Endothelial cell of umbilical vein (primary cell): ENCODE data around the gene SKAP1. TPM values are rescaled to one million over a fixed set of nuclear protein-coding genes. Genes with fewer than 3 reads are reported as not detected.

Experiments
- BruUV-seq: library from RNA; stranded (reverse); fragments of 400-500 nt; replicated peaks from 2 replicates; lab custom pipeline; 2021; lab: Mats Ljungman, UMichigan
- CTCF ChIA-PET: fragments of 300-600, 350-600 bp; sonication (Branson Sonifier 250); formaldehyde crosslinking; loops from one replicate; lab custom pipeline; 2021; ENCODE audit warnings: antibody characterized with exemption, inconsistent platforms; lab: Charles Lee
- POLR2A ChIA-PET: fragments of 300-600, 350-600 bp; sonication (Branson Sonifier 250); formaldehyde crosslinking; loops from one replicate; lab custom pipeline; 2021; ENCODE audit warnings: antibody characterized with exemption, inconsistent platforms; lab: Charles Lee
- DNase-seq: peaks from one replicate; pipeline ENCODE4 v3.0.0-alpha.2; 2011; ENCODE audit warnings: low read depth, low spot score
- FAIRE-seq: peaks from 2 replicates; lab custom pipeline; 2011; peaks lifted over from hg19 to GRCh38; lab: Jason Lieb, UNC
- H2AFZ ChIP-seq: 2 replicates; pipeline ENCODE4 v1.6.0; 2012; ENCODE audit warnings: low read depth, low read length, control low read depth, inconsistent platforms
- H3K27ac ChIP-seq: 2 replicates; pipeline ENCODE4 v1.5.1; 2011; ENCODE audit warnings: low read depth, mild to moderate bottlenecking, control low read depth, low read length, moderate library complexity; ENCODE audit not compliant: insufficient read depth
- H3K27me3 ChIP-seq, 2 experiments: 2 replicates each; pipeline versions ENCODE4 v1.6.0 to v1.6.1; 2011; ENCODE audit warnings: low read length in 2 of 2, mixed read lengths in 1 of 2; ENCODE audit not compliant: control insufficient read depth in 2 of 2, insufficient read depth in 2 of 2
- H3K36me3 ChIP-seq, 2 experiments: 2 replicates in 1 of 2; 3 replicates in 1 of 2; pipeline ENCODE4 v1.5.1; 2011; ENCODE audit warnings: low read length in 2 of 2, mild to moderate bottlenecking in 1 of 2, moderate library complexity in 1 of 2; ENCODE audit not compliant: control insufficient read depth in 2 of 2, insufficient read depth in 2 of 2; ENCODE audit errors: extremely low read depth in 1 of 2
- H3K4me1 ChIP-seq: 3 replicates; pipeline ENCODE4 v1.5.1; 2011; ENCODE audit warnings: mild to moderate bottlenecking, low read length; ENCODE audit not compliant: control insufficient read depth, insufficient read depth; ENCODE audit errors: extremely low read depth
- H3K4me2 ChIP-seq: 2 replicates; pipeline ENCODE4 v1.6.1; 2011; ENCODE audit warnings: low read length, control low read depth, mixed read lengths; ENCODE audit not compliant: insufficient read depth
- H3K4me3 ChIP-seq, 3 experiments: fragments of 200-600 bp in 1 of 3; sonication (generic), shearing (Covaris generic) in 1 of 3; replicated peaks in 1 of 3; 2 replicates each; pipeline ENCODE4 v1.5.1; 2011 to 2016; ENCODE audit warnings: control low read depth in 3 of 3, low read length in 3 of 3, mild to moderate bottlenecking in 2 of 3, inconsistent platforms in 1 of 3, low read depth in 1 of 3, moderate library complexity in 1 of 3; ENCODE audit not compliant: insufficient read depth in 1 of 3
- H3K79me2 ChIP-seq: 2 replicates; pipeline ENCODE4 v1.6.0; 2012; ENCODE audit warnings: low read length, inconsistent platforms; ENCODE audit not compliant: control insufficient read depth, insufficient read depth
- H3K9ac ChIP-seq: replicated peaks from 2 replicates; pipeline ENCODE3; 2011; ENCODE audit warnings: low read length, control low read depth; ENCODE audit not compliant: insufficient read depth; ENCODE audit errors: extremely low read depth
- H3K9me1 ChIP-seq: replicated peaks from 3 replicates; pipeline ENCODE4 v1.6.0; 2011; ENCODE audit warnings: mild to moderate bottlenecking, low read length; ENCODE audit not compliant: control insufficient read depth, insufficient read depth; ENCODE audit errors: extremely low read depth
- H3K9me3 ChIP-seq: replicated peaks from 2 replicates; pipeline ENCODE4 v1.5.1; 2012; ENCODE audit warnings: low read length, inconsistent platforms; ENCODE audit not compliant: control insufficient read depth, insufficient read depth
- H4K20me1 ChIP-seq: replicated peaks from 2 replicates; pipeline ENCODE3; 2011; ENCODE audit warnings: mild to moderate bottlenecking, low read length; ENCODE audit not compliant: control insufficient read depth, insufficient read depth; ENCODE audit errors: extremely low read depth
- CTCF ChIP-seq, 2 donors: IDR thresholded peaks; 1 replicate in 1 of 2; 2 replicates in 1 of 2; pipeline ENCODE4 v1.5.1; 2011; ENCODE audit warnings: low read length in 2 of 2, mild to moderate bottlenecking in 2 of 2, moderate library complexity in 2 of 2, control low read depth in 1 of 2, inconsistent platforms in 1 of 2, low read depth in 1 of 2; ENCODE audit not compliant: insufficient read depth in 1 of 2; ENCODE audit errors: extremely low read depth in 1 of 2
- EZH2 ChIP-seq: IDR thresholded peaks from 2 replicates; pipeline ENCODE4 v1.6.1; 2012; ENCODE audit warnings: borderline replicate concordance, low read depth, mild to moderate bottlenecking, moderate library complexity, low read length, inconsistent platforms; ENCODE audit not compliant: severe bottlenecking
- FOS ChIP-seq: IDR thresholded peaks from 2 replicates; pipeline ENCODE4 v1.6.1; 2011; ENCODE audit warnings: mild to moderate bottlenecking, low read length, moderate library complexity, borderline replicate concordance; ENCODE audit not compliant: insufficient read depth
- GATA2 ChIP-seq: IDR thresholded peaks from 2 replicates; pipeline ENCODE4 v1.7.0; 2011; ENCODE audit warnings: low read depth, mild to moderate bottlenecking, moderate library complexity, mixed read lengths, low read length; ENCODE audit not compliant: insufficient read length, insufficient read depth
- JUN ChIP-seq: IDR thresholded peaks from 2 replicates; pipeline ENCODE4 v1.6.1; 2011; ENCODE audit warnings: borderline replicate concordance, low read depth; ENCODE audit not compliant: insufficient read length, insufficient read depth
- MAX ChIP-seq: IDR thresholded peaks from 2 replicates; pipeline ENCODE4 v1.6.1; 2011; ENCODE audit not compliant: insufficient read depth, insufficient read length
- MYC ChIP-seq: IDR thresholded peaks from one replicate; pipeline ENCODE4 v1.6.1; 2011; ENCODE audit warnings: mild to moderate bottlenecking, low read depth, low read length
- POLR2A ChIP-seq: IDR thresholded peaks from 2 replicates; pipeline ENCODE4 v1.6.1; 2012; ENCODE audit warnings: low read depth, mild to moderate bottlenecking, control low read depth, low read length
- POLR2AphosphoS5 ChIP-seq: IDR thresholded peaks from 2 replicates; pipeline ENCODE4 v1.6.1; 2012; ENCODE audit warnings: low read depth, mild to moderate bottlenecking, control low read depth, low read length, moderate library complexity; ENCODE audit not compliant: insufficient read depth
- dilution Hi-C: fragments of 300-500 bp; cut with MboI; formaldehyde crosslinking; loops from one replicate; pipeline ENCODE4 v1.15.0; 2019; ENCODE audit warnings: low sequenced_read_pairs; ENCODE audit not compliant: extremely low pct_ligation_motif_present
- intact Hi-C: fragments of 100-400 bp; cut with micrococcal nuclease; formaldehyde crosslinking; loops from one replicate; pipeline ENCODE4 v1.10.0; 2022
- polyA plus RNA-seq, 4 experiments: library from polyadenylated mRNA; depleted of rRNA in 3 of 4; stranded (reverse) in 3 of 4; unstranded in 1 of 4; fragments of >200 nt; gene quantifications; 2 replicates each; pipeline versions ENCODE4 v1.2.1 to v1.2.3, GENCODE V29; 2011 to 2012; ENCODE audit warnings: missing spikeins in 1 of 4
- total RNA-seq: library from RNA; stranded (reverse); gene quantifications from 2 replicates; pipeline ENCODE4 v1.2.3, GENCODE V29; 2021

Gene SKAP1
- total and polyA plus RNA-seq, 2 donors (not counting 3 experiments of a cell fraction or from before 2014, with no cell fraction given) = 0.75 TPM; not detected in 1

GRCh38 chr17:48406936-48407567 is 23.0 kb downstream of the SKAP1 start:
- no TSS peak for BruUV-seq
- dilution Hi-C loops (no loop called here), intact Hi-C loops (loop anchor here (2.0 to 5.0 kb wide), 2 partner anchors 20 to 45 kb away; no protein-coding TSS in a partner anchor)
- Histone ChIP-seq H3K27me3 (peaks cover 34 to 48% of the 10 kb centered on the region in 2 experiments), H3K4me2 (peak overlapping the region; percentile 46), H3K4me3 (no peak overlapping the region), H2AFZ (no peak overlapping the region), H4K20me1 (no peaks in the 10 kb centered on the region), H3K9me1 (no peaks in the 10 kb centered on the region), H3K9me3 (no peaks in the 10 kb centered on the region), H3K36me3 (no peaks in the 10 kb centered on the region), H3K4me1 (peaks cover 16% of the 10 kb centered on the region), H3K9ac (no peak overlapping the region), H3K27ac (peak overlapping the region; percentile 26), H3K79me2 (no peaks in the 10 kb centered on the region)
- FAIRE-seq = peak; percentile 72
- peak; percentile 12 for TF ChIP-seq FOS
- TF ChIP-seq JUN = peak; percentile 37
- peak; percentile 26 for TF ChIP-seq POLR2AphosphoS5
- TF ChIP-seq MYC = no peak
- no peak for TF ChIP-seq CTCF (IDR thresholded peaks at IDR 0.05; ENCODE audit: extremely low read depth in 1 of 2, insufficient read depth in 1 of 2, low read depth in 1 of 2, low read length in 2 of 2)
- no peak for TF ChIP-seq MAX
- TF ChIP-seq GATA2 = peak; percentile 82
- no peak for TF ChIP-seq POLR2A
- no peak for TF ChIP-seq EZH2
- DNase-seq = peak; percentile 93
- CTCF ChIA-PET = interaction anchor here (2.3 kb wide), 1 partner anchor 50 kb away, joined by 10 read pairs; no protein-coding TSS in a partner anchor
- POLR2A ChIA-PET = no interaction called here
